Osteocyte (in vitro differentiated cells): ENCODE measurements around the gene NFIX. TPM values are rescaled to one million over a fixed set of nuclear protein-coding genes. Genes with fewer than 3 reads are reported as not detected.

Experiments
- DNase-seq: peaks from one replicate; pipeline ENCODE4 v3.0.0; 2021; ENCODE audit warnings: mixed read lengths; ENCODE audit not compliant: unreplicated experiment; ENCODE audit errors: extremely low spot score
- H3K27ac Mint-ChIP-seq: one replicate; pipeline ENCODE4 v1.8.0; 2021; ENCODE audit warnings: mild to moderate bottlenecking, mixed read lengths; ENCODE audit not compliant: unreplicated experiment
- H3K27me3 Mint-ChIP-seq: one replicate; pipeline ENCODE4 v1.8.0; 2021; ENCODE audit warnings: mixed read lengths; ENCODE audit not compliant: unreplicated experiment
- H3K36me3 Mint-ChIP-seq: one replicate; pipeline ENCODE4 v1.8.0; 2021; ENCODE audit warnings: mixed read lengths; ENCODE audit not compliant: unreplicated experiment
- H3K4me1 Mint-ChIP-seq: one replicate; pipeline ENCODE4 v1.8.0; 2021; ENCODE audit warnings: mixed read lengths; ENCODE audit not compliant: unreplicated experiment
- H3K4me3 Mint-ChIP-seq: one replicate; pipeline ENCODE4 v1.8.0; 2021; ENCODE audit warnings: mild to moderate bottlenecking, moderate library complexity, mixed read lengths; ENCODE audit not compliant: unreplicated experiment
- H3K9me3 Mint-ChIP-seq: one replicate; pipeline ENCODE4 v1.8.0; 2021; ENCODE audit warnings: mixed read lengths; ENCODE audit not compliant: unreplicated experiment
- total RNA-seq: library from RNA; stranded (reverse); gene quantifications from 2 replicates; pipeline ENCODE4 v1.2.1, GENCODE V29; 2021
- TF ChIP-seq, protein P1 (sequence below): fragments of 200-600 bp; sonication (generic); IDR thresholded peaks from 2 replicates; pipeline ENCODE4 v1.5.0; 2021; ENCODE audit warnings: antibody characterized with exemption, mild to moderate bottlenecking, moderate library complexity

NFIX gene
- total RNA-seq, 1 donor from 2014 or later: 87.0 TPM

DNA sequence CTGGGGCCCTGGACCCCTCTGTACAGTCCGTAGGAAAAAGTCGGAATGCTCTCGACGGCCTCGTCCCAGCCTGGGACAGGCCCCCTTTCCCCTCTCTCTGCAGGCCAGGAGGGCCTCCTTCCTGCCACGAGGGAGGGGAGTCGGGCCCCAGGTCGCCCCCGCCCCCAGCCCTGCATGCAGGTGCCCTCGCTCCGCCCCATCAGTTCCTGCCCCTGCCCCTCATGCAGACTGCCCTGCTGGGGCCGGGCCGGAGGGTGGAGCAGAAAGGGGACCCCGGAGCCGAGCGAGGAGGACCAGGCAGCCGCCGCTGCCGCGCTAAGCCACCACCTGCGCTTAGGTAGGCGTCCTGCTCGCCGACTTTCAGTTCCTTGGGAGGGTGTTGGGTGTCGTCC, 100.1 kb downstream of the NFIX start:
- Mint-ChIP-seq H3K27me3 (peaks cover 19% of the 10 kb centered on the region), H3K27ac (no peak overlapping the region), H3K9me3 (no peaks in the 10 kb centered on the region), H3K36me3 (peaks cover 5% of the 10 kb centered on the region), H3K4me3 (no peak overlapping the region), H3K4me1 (peaks cover 60% of the 10 kb centered on the region)
- TF ChIP-seq, protein P1, sequence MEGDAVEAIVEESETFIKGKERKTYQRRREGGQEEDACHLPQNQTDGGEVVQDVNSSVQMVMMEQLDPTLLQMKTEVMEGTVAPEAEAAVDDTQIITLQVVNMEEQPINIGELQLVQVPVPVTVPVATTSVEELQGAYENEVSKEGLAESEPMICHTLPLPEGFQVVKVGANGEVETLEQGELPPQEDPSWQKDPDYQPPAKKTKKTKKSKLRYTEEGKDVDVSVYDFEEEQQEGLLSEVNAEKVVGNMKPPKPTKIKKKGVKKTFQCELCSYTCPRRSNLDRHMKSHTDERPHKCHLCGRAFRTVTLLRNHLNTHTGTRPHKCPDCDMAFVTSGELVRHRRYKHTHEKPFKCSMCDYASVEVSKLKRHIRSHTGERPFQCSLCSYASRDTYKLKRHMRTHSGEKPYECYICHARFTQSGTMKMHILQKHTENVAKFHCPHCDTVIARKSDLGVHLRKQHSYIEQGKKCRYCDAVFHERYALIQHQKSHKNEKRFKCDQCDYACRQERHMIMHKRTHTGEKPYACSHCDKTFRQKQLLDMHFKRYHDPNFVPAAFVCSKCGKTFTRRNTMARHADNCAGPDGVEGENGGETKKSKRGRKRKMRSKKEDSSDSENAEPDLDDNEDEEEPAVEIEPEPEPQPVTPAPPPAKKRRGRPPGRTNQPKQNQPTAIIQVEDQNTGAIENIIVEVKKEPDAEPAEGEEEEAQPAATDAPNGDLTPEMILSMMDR: no peak
- DNase-seq: no peak

DNA sequence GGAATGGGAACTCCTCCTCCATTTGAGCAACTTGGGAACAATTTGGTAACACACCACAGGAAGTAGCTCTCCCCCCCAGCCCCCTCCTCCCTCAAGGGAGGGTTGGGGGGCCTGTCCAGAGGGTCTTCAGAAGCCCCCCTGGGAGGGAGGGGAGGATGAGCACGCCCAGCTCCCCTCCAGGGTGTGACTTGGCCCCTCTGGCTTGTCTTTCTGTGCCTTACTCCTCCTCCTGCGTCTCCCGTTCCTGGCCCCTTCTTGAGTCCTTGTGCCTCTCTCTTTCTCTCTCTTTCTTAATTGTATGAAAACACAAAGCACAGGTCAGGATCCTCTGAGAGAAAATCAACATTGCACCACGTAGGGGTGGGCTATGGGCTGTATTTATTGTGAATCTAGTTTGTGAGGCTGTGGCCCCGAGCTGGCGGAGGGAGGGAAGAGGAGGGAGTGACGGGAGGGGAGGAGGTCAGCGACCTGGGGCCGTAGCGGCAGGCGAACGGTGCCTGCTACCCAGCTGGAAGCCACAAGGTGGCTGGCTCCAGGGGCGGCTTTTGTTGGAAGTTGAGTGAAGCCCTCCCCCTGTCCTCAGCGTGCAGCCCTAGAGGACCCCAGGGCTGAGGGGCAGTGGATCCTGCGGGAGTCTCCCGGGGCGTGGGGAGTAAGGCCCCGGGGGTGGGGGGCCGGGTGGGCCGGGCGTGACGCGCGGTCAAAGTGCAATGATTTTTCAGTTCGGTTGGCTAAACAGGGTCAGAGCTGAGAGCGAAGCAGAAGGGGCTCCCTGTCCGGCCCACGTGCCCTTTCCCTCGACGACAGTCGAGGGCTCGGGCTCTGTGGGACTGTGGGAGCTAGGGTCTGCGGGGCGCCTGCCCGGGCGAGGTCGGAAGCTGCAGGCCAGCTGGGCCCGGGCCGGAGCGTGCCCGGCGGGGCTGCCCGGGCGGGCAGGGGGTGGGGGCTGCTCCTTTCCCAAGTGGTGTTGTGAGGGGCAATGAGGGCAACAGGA, 101.0 kb downstream of the NFIX start:
- H3K4me3 Mint-ChIP-seq: no peak overlapping the region
- TF ChIP-seq, protein P1: peak; percentile 5
- no peak overlapping the region for H3K27ac Mint-ChIP-seq
- no peaks in the 10 kb centered on the region for H3K9me3 Mint-ChIP-seq
- peaks cover 19% of the 10 kb centered on the region for H3K27me3 Mint-ChIP-seq
- DNase-seq: no peak
- peaks cover 5% of the 10 kb centered on the region for H3K36me3 Mint-ChIP-seq
- H3K4me1 Mint-ChIP-seq: peaks cover 51% of the 10 kb centered on the region

DNA sequence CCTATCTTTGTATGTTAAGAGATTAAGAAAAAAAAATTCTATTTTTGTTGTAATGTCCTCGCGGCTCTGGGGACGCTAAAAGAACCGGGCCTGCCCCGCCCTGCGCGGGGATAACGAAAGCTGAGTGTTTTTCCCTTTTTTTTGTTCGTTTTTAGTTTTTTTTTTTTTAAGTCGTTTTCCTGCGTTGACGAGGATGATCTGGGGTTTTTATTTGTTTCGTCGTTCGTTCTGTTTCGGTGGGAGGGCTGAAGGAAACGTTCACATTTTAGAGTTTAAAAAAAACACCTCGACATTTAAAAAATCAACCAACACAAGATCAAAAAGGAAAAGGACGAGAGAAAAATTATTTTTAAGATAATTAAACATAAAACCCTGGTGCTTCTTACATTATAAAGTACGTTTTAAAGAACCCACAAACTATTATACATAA, 101.8 kb downstream of the NFIX start:
- Mint-ChIP-seq H3K36me3 (peaks cover 5% of the 10 kb centered on the region), H3K9me3 (no peaks in the 10 kb centered on the region), H3K27me3 (peaks cover 19% of the 10 kb centered on the region), H3K27ac (peak overlapping the region; percentile 23), H3K4me1 (peaks cover 43% of the 10 kb centered on the region), H3K4me3 (peak overlapping the region; percentile 2)
- no peak for DNase-seq
- TF ChIP-seq, protein P1: no peak

DNA sequence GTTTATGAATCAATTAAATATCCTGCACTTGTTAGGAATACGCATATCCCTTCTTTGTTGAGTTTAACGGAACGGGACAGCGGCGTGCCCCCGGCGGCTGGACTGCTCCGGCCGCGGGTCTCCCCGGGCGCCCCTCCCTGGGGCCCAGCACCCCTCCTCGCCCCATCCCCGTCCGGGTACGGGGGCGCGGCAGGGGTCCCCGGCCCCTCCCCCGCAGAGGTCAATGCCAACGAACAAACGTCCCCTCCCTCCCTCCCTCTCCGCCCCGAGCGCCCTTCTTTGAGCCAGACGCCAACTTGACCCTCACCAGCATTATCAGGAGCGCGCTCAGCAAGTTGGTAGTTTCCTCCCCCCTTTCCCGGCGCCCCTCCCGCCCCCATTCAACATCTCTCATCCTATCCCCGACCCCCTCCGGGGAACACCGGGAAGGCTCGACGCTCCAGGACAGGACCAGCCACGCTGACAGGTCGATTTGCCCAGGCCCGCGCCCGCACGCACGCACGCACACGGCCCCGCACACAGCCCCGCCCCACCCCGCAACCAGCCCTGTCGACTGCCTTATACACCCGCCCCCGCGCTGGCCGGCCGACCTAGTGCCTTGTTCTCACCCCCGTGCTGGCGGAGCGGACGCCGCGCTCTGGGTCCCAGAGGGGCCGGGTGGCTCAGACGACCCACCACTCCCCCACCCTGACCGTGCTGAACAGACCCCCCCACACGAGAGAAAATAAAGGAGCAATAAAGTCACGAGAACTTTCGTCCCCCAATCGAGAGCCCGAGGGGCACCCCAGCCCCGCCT, 102.4 kb downstream of the NFIX start:
- H3K27ac Mint-ChIP-seq: no peak overlapping the region
- no peak for DNase-seq
- H3K4me3 Mint-ChIP-seq: no peak overlapping the region
- no peaks in the 10 kb centered on the region for H3K9me3 Mint-ChIP-seq
- peaks cover 41% of the 10 kb centered on the region for H3K4me1 Mint-ChIP-seq
- peaks cover 5% of the 10 kb centered on the region for H3K36me3 Mint-ChIP-seq
- TF ChIP-seq, protein P1: no peak
- peaks cover 19% of the 10 kb centered on the region for H3K27me3 Mint-ChIP-seq
